NCI-H748 treated with DMSO at 0.1 percent for 48 hours (cell line): ENCODE measurements around the gene OR7A5.
"Not testable (repeated sequence)": the region's sequence is repeated elsewhere in the genome, so short reads cannot be mapped to it uniquely, and the experiment has no call there.

ENCODE experiments used
- DNase-seq: peaks from one replicate; lab custom pipeline; 2025; lab: John Stamatoyannopoulos, UW

The OR7A5 gene

GRCh38 chr19:14784730-14785101 is 50.3 kb downstream of the OR7A5 start:
- DNase-seq: not testable (repeated sequence)

- DNase-seq: not testable (repeated sequence)
These were observed 51.5 kb downstream of the OR7A5 start for GRCh38 chr19:14783410-14783998.

DNA sequence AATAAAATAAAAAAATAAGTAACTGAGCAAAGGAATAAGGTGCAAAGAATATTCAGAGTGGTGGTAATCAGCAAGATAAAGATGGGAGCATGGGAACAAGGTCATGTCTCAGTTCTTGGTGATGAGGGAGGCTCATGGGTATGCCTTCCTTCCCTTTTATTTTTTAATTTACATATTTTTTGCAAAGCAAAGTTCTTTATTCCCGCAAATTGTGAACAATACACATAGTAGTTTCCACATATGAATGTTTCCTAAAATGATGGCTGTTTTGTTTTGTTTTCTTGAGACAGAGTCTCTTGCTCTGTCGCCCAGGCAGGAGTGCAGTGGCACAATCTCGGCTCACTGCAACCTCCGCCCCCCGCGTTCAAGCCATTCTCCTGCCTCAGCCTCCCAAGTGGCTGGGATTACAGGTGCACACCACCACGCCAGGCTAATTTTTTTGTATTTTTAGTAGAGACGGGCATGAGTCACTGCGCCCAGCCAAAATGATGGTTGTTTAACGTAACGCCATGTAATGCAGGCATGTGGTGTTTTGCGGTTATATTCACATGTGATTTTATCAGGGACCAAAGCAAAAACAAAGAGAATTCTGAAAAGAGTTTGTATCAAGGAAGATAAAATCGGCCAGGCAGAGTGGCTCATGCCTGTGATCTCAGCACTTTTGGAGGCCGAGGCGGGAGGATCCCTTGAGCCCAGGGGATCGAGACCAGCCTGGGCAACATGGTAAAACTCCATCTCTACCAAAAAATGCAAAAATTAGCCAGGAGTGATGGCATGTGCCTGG is 52.2 kb downstream of the OR7A5 start:
- no peak for DNase-seq

- DNase-seq: not testable (repeated sequence)
These were observed 53.1 kb downstream of the OR7A5 start for GRCh38 chr19:14781713-14782536.

- not testable (repeated sequence) for DNase-seq
These were observed 54.3 kb downstream of the OR7A5 start for GRCh38 chr19:14780622-14781225.

- DNase-seq: no peak
These were observed 55.8 kb downstream of the OR7A5 start for GRCh38 chr19:14779151-14779550.

DNA sequence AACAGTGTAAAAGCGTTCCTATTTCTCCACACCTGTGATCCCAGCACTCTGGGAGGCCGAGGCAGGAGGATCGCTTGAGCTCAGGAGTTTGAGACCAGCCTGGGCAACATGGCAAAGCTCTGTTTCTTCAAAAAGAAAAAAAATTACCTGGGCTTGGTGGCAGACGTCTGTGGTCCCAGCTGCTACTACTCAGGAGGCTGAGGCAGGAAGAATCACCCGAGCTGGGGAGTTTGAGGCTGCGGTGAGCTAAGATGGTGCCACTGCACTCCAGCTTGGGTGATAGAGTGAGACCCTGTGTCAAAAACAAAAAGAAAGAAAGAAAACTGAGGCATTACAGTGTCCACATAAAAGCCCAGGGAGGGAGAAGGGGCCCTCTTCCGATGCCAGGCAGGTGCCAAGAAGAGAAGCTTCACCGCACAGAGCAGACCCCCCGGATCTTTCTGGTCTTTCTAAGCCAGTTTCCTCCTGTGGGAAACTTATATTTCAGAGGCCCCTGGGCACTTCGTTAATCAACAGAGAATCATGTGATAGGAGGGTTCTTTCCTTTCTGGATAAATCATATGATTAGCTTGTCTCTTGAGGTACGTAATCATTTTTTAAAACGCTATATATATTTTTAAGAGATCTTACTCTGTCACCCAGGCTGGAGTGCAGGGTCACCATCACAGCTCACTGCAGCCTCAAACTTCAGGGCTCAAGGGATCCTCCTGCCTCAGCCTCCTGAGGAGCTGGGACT is 56.7 kb downstream of the OR7A5 start, which contains the start of gene ADGRE2:
Gene ADGRE2, minus strand, starts transcription at position 451 of the 736 bp plus-strand sequence. CDS start 1,804 bp downstream, outside the sequence.
- not testable (repeated sequence) for DNase-seq

- not testable (repeated sequence) for DNase-seq
These were observed 57.3 kb downstream of the OR7A5 start for GRCh38 chr19:14777645-14778044.
